Activated CD4-positive, alpha-beta T cell treated with anti-CD3 and anti-CD28 coated beads for 1 hour (primary cell): ENCODE measurements around the gene CACNB4.
A peak's percentile ranks its signal among the peaks of the same experiment; 100 is the strongest.

Source experiments
- DNase-seq: peaks from one replicate; pipeline ENCODE4 v3.0.0-alpha.2; 2020

The CACNB4 gene

DNA sequence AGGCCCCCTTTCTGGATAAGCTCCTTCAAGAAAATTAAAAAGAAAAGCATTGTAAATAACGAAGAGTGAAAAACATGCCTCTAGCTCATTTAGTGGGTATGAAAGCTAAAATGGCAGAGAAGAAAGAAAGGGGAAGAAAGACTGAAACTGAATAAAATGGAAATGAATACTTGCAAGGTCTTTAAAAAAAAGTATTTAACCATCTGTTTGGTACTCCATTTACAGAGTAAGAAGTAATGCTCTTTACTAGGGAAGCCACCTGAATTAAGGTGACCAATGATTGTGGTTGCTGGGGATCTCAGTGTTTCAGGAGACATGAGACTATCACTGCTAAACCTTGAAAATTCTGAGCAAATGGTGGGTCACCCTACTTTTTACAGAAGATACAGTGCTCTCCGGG lies 253.0 kb downstream of the CACNB4 start:
- no peak for DNase-seq

DNA sequence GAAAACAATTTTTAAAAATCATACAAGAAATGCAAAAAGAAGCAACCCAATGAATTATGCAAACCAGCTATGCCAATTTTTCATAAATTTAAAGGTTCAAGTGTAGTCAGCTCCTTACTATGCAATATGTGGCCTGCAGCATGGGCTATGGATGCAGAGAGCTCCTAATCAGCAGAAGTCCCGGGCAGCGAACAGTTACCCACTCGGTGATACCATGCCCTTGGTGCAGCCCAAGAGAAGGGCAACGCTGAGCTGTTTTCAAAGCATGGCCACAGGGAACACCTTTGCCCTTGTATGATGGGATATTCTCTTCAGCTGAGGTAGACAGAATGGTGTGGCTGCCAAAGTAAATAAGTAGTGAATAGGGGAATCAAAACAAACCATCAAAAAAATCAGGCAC lies 253.4 kb downstream of the CACNB4 start:
- DNase-seq: no peak

DNA sequence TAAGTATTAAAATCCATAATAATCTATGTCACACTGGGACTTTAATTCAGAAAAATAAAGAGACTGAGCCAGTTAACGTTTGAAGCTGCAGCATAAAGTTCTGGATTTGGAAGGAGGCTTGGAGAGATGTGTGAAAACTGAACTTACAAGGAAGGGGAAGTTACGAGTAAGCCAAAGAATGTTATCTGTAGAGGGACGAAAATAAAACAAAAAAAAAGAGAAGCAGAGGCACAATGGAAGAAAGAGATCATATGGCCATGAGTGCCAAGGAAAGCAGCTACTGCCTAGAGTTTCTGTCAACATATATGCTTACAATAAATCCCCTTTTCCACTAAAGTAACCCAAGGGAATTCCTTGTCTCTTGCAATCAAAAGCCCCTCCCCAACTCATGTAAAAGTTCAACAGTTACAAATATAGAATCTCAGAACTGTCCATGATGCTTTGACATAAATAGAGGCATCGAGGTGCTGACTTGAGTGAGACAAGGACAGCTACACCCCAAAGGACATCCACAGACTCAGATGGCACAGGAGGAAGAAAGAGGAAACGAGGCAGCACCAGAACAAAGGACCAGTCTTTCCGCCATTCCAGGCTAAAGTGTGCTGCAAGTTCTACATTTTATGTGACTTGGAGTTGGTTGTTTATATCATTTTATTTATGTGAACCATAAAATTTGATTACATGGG lies 254.5 kb downstream of the CACNB4 start:
- no peak for DNase-seq

DNA sequence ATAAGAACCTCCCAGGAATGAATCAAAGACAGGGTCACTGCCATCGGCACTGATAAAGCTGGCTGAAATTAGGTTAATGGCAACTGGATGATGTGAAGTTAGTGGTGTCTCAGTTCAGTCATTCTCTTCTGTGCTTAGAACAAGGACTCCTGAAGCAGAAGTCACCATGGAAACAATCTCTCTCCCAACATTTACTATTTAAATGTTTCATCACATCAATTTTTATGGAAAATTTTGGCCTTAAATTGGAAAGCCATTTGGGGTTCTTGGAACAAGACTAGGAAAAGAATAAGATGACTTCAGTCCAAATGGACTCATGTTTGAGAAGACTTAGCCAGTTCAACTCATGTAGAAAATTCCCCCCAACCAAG lies 255.2 kb downstream of the CACNB4 start:
- no peak for DNase-seq

DNA sequence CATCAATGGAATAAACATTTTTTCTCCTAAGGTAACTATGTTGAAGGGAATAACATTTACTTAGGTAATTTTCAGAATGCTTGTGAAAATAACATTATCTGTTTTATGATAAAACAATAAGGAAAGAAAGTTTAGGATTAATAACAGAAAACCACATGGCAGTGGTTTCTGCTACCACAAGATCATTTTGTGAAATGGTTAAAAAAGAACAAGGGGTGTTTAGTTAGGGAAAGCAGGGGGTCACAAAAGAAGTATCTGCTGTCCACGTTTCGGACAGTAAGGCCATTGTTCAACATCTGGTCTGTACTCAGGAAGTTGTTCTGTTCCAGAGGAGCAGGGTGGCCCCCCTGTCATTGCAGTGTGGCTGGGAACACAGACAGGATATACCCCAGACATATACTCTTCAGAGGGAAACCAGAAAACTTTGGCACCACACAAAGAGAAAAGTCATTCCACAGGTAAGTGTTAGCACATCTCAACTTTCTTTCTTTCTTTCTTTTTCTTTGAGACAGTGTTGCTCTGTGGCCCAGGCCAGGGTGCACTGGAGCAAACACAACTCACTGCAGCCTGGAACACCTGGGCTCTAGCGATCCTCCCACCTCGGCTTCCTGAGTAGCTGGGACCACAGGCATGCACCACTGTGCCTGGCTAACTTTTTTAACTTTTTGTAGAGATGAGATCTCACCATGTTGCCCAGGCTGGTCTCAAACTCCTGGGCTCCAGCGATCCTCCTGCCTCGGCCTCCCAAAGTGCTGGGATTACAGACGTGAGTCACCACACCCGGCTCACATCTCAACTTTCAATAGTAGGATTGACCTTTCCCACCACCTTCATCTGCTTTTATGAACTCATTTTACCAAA lies 255.8 kb downstream of the CACNB4 start:
- DNase-seq: no peak

DNA sequence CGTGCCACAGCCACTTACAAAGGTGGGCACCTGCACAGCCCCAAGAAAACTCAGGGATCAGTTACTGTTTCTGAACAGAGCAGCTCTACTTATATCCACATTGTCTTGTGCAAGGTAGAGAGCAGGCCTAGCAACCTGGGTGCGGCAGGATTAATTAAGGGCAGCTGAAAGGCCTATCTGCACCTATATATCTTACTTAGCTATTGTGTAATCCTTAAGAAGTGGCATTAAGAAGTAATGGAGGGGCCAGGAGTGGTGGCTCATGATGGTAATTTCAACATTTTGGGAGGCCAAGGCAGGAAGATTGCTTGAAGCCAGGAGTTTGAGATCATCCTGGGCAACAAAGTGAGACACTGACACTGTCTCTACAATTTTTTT lies 257.8 kb downstream of the CACNB4 start:
- no peak for DNase-seq

DNA sequence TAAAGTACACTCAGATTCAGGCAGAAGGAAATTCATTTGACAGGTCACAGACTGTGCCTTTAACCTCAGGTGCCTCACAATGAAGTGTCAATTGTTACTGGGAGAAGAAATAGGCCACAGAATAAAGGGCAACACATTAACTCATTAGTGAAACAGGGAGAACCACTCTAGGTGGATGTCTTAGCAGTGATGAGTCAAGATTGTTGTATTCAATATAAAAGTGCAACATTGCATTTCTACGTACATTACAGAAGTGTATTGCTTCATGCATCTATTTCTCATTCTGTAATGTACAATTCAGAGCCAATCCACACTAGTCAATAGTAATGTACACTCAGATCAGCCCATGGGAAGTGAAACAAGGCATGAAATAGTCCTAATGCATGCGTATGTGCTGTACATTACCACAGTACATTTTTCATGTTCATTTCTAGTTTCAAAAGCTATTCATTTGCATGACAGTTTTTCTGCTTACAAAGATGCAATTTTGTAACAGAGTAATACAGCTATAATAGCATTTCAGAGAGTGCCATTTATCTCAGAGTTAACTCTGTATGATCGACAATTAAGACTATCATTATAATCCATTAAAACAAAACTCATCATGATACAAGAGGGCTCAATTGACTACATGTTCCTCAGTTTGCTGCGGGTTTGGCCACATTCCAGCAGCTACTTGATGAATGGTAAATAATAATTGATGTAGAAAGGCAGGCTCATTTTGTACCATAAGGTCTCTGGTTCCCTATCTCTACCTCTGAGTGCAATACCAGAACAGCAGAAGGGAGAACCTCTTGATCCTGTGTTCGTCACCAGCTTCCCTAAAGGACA lies 258.4 kb downstream of the CACNB4 start:
- DNase-seq: no peak

DNA sequence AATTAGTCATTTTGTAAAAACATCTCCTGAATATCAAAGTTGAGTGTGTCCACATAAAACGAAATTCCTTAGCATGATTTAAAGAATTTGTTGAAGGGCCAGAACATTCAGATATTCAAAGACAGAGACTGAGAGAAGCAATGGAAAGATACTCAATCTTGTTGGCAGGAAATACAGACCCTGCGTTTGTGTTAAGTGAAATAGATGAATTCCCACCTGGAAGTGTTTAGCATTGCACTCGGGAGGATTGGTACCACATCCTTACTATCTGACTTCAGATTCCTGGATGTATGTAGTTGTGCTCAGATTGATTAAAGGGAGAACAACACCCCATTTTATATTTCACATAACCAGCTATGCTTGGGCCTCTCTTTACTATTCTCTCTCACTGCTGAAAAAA lies 260.9 kb downstream of the CACNB4 start:
- no peak for DNase-seq

DNA sequence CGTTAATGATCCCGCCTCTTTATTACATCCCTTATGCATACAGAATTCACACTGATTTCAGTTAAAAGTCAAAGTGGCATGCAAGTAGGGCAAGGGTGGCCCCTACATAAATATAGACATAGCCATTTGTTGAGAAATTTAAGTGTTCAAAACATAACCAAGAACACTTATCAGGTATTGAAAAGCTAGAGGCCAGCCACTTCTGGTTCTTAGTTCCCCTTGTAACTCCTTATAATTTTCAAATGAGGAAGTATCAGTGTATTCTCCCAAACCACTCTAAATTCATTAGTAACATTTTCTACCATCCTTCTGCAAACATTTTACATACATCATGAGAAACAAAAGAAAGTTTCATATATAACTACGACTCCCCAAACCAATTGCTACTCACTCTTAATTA lies 264.9 kb downstream of the CACNB4 start:
- DNase-seq: no peak

DNA sequence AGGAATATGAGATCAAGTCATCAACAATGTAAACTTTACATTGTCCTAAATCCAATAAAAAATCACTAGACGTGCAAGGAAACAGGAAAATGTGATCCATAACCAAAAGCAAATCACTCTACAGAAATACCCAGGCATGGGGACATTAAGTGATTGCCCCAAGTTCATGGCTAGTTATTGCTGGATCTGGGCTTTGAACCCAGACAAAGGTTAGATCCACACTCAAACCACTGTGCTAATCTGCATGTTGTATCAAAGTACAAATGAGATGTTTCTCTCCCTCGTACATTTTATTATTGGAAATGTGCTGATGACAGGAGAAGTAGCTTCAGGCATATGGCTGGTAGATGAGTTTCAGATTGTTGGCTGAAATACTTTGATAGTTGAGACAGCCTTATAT lies 267.9 kb downstream of the CACNB4 start:
- DNase-seq: no peak

DNA sequence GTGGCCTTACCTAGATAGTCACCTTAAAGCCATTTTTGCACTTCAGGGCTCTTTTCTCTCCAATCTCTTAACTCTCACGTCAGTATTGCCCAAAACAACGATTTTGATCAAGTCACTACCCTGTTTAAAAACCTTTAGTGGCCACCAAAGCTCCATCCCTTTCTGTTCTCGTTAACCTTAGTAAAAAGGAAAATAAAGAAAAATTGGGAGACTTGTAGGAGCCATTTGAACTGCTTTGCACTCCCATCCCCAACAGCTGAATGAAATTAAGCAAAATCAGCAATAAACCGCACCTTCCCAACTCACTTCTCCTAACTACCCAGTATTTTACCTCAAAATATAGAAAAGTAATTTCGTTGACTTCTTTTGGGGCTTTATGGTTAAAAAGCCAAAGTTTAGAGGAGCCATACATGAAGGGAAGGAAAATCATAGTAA lies 269.9 kb downstream of the CACNB4 start:
- DNase-seq: no peak

DNA sequence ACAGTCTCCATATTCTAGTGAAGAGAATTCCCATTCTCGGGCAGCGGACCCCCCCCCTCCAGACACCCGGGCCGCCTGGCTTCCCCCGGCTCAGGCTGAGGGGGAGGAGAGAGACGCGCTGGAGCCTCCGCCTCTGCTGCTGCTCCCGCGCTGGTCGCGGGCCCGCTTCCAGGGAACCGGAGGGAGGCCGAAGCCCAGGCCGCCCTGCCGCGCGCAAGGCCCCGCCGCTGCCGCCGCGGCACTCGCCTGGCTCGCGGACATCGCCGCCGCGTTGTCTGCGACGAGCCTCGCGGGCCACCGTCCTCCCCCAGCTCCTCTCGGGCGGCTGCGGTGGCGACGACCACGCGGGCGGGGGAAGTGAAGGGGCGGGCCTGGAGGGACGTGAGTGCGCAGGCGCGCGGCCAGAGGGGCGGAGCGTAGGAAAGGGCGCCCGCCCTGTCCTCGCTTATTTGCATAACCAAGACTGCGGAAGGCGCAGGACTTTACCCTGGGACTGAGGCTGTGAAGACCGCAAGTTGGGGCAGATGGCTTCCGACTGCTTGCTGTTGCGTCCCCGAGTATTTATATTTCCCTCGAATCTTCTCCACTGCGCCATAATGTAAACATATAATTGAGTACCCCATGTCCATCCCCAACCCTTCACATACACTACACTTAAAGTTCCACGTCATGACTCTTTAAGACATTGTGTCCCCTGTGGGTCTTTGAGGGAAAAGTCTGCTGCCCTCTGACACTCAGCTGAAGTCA lies 270.5 kb downstream of the CACNB4 start, which contains the start of gene ARL5A:
Gene ARL5A, minus strand, starts transcription at position 279 of the 747 bp plus-strand sequence. Its CDS starts 245 bp downstream, at position 34.
- DNase-seq: peak; percentile 93

DNA sequence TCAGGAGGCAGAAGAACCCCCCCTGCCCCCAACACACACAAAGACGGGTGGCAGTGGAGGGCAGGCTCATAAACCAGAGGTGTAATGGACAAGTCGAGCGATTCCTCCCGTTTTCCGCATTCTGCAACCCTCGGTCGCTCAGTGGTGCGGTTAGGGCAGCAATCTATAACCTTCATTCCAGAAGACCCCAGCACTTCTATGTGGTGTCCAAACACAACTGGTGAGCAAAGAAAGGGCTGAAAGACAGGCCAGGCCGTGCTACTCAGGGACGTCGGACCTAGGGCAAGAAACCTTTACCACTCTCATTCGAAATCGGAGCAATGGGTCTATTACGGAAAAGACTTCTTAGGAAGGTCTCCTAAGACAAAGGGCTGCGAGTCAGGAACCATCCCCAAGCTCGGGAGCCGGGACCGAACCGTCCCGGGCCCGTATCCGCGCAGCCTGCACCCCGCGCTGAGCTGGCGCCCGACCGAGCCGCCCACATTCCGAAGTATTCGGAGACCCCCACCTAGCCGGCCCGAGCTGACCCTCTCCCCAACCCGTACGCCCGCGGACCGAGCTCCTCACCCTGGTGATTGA lies 271.2 kb downstream of the CACNB4 start:
- DNase-seq: no peak

DNA sequence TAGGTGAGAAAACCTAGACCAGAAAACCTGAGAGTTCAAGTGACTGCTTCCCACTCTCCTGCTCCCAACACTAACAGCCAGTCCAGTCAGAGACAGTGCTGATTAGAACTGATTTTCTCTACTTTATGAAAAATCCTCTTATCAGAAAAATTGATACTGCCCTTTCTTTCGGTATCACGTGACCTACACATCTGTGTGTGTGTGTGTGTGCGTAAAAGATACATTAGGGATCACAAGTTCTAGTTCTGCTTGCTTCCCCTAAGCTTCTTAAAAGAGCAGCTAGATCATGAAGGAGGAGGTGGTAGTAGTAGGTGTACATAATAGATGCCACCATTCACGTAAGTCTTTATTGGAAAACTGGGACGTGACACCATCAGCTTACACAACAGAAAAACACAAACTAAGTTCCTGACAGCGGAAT lies 272.1 kb downstream of the CACNB4 start:
- no peak for DNase-seq

DNA sequence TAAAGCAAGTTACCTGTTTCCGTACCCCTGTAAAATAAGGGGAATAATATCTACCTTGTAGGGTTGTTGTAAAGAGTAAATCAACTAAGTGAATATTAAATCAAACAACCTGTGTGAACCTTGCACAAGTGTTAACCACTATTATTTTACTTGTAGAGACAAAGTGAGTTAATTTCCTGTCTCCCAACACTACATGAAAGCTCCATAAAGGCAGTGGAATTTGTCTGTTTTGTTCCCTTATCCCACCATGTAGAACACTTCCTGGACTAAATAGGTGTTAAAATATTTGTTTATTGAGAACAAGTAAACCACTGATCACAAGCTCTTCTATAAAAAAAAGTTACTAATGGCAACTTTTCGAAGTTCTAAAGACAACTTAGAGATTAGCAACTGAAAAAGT lies 274.0 kb downstream of the CACNB4 start:
- no peak for DNase-seq

DNA sequence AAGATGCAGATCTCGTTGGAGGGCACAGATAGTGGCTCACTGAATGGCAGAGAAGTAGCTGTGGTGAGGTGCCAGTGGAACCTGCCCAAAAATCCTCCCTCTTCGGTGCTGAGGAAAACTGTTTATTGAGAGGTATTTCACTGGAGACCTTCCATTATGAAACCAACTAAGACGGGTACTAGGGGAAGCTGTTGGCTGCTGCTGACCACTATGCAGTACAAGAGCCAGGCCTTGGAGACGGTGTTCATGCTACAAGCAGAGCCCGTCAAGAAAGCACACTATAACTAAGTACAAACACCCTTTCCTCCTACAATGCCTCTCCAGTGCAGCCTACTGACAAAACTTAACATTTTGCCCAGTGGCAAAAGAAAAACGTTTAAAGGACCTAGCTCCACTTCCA lies 275.2 kb downstream of the CACNB4 start:
- DNase-seq: no peak

DNA sequence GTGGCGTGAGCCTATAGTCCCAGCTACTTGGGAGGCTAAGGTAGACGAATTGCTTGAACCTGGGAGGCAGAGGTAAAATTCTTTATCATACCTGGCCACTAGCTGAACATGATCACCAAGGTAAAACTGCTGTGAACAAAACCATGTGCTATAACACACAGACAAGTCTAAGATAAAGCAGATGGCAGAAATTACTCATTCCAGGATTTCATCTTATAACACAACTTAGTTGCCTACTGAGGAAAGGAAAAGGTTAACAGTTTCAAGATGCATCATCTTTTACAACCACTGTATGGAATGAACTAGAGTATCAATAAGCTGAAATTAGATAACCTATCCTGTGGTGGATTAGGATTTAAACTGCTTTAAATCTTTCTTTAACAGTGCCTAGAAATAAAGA lies 278.9 kb downstream of the CACNB4 start:
- no peak for DNase-seq

DNA sequence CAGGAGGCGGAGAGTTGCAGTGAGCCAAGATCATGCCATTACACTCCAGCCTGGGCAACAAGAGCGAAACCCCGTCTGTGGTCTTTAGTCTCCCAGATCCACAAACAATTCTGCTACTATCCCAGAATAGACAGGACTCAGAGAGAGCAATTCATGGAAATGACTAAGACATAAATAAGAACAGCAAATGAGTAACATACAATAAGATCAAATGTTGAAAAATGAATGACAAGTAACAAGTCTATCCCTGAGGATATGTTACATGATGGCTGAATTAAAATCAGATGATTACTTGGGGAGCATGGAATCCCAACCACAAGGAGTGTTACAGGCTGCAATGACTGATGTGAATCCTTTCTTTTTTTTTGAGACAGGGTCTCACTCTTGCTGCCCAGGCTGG lies 280.9 kb downstream of the CACNB4 start:
- DNase-seq: no peak

DNA sequence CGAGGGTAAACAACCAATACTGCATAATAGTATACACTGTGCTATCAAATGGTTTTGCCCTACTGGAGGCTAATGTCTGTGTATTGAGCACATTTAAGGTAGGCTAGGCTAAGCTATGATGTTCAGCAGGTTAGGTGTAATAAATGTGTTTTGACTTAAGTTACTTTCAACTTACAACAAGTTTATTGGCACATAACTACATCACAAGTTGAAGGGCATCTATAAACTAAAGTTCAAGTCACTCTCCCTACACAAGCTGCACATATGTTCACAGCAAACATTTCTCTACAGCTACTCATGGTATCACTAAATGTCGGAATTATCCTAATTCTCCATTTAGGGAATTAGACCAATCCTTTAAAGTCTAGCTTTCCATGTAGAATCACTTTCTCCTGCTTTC lies 282.0 kb downstream of the CACNB4 start:
- DNase-seq: no peak

DNA sequence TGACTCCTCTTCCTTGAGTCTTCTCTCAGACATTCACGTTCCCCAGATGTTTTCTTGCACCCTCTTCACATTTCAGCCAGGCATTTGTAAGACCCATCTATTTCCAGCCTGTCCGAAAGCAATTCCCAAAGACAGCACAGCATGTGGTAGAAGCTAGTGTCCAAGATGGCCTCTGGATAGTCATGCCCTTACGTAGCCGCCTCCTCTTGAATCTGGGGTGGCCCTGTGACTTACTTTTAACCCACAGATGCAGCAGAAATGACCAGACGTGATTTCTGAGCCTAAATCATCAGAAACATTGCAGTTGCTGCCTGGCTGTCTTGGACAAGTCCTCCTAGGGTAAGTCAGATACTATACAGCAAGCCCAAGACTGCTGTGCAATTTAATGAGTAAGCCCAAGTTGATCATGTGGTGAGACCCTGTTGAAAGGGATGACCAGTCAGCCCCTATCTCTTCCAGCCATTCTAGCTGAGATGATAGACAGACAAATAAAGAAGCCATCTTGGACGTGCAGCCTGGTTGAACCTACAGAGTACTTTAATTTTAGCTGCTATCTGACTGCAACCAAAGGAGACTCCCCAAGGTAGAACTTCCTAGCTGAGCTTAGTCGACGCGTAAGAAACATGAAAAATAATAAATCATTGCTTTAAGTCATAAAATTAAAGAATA lies 282.9 kb downstream of the CACNB4 start:
- no peak for DNase-seq

DNA sequence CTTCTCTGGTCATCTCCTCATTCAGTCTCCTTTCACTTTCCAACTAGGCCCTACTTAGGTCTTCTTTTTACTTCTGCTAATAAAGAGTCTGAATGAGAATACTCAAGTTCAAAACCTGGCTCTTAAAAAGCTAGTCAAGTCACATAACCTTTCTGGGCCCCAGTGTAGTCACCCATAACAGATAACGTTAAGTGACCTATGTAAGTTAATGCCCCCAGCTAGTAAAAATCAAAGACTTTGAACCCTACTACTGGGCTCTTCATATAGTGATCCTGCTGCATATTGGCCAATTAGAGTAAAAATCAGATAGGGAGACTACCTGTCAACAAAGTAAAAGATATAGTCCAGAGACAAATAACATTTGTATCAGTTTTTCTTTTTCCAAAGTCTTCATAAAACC lies 288.4 kb downstream of the CACNB4 start:
- DNase-seq: no peak

DNA sequence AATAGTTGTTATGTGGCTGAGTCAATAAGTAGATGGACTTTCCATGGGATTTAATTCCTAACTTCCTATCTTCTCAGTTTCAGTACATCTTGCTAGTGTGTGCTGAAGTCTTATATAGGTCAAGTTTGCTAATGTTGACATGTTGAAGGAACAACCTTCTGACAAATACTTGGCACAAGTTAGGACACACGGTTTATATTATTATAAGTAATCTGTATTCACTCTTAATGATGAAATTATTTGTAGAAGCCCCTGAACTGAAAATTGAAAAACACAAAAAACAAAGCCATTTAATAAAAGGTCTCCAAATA lies 289.8 kb downstream of the CACNB4 start:
- DNase-seq: no peak
